HepG2 (cell line): ENCODE data around the gene FBXO7. TPM values are rescaled to one million over a fixed set of nuclear protein-coding genes. Genes with fewer than 3 reads are reported as not detected.

Experiments
- FOXA1 ChIP-seq, 2 experiments: fragments of 450-650 bp in 1 of 2; sonication (generic) in 1 of 2; formaldehyde crosslinking in 1 of 2; IDR thresholded peaks; 2 replicates each; pipeline versions ENCODE4 v1.4.0 to v1.6.1; 2016 to 2020; ENCODE audit warnings: missing genetic modification reagents in 1 of 2
- GATAD1 ChIP-seq: IDR thresholded peaks from 2 replicates; pipeline ENCODE4 v1.6.1; 2016; ENCODE audit warnings: missing genetic modification reagents, missing compliant biosample characterization
- HNF1B ChIP-seq: sonication (generic); formaldehyde crosslinking; IDR thresholded peaks from 2 replicates; pipeline ENCODE4 v1.5.1; 2020; ENCODE audit warnings: mild to moderate bottlenecking, moderate library complexity, missing genetic modification reagents
- HNRNPH1 ChIP-seq: fragments of 200-400 bp; formaldehyde crosslinking; optimal IDR thresholded peaks from 2 replicates; pipeline ENCODE3; 2017; ENCODE audit warnings: mild to moderate bottlenecking, low read depth, low read length
- JARID2 ChIP-seq: sonication (generic); formaldehyde crosslinking; IDR thresholded peaks from 2 replicates; pipeline ENCODE4 v1.8.1; 2023; ENCODE audit warnings: missing genetic modification reagents, inconsistent platforms; ENCODE audit not compliant: insufficient replicate concordance
- KLF12 ChIP-seq: sonication (generic); formaldehyde crosslinking; IDR thresholded peaks from 2 replicates; pipeline ENCODE4 v1.4.0; 2020; ENCODE audit warnings: missing genetic modification reagents, borderline replicate concordance
- NFE2L2 ChIP-seq: fragments of 150-350 bp; IDR thresholded peaks from 2 replicates; pipeline ENCODE4 v1.6.1; 2014; ENCODE audit warnings: low read length
- NPAS2 ChIP-seq: sonication (generic); formaldehyde crosslinking; IDR thresholded peaks from 2 replicates; pipeline ENCODE4 v1.8.0; 2022; ENCODE audit warnings: mild to moderate bottlenecking, missing genetic modification reagents, borderline replicate concordance
- RERE ChIP-seq: IDR thresholded peaks from 2 replicates; pipeline ENCODE4 v1.6.1; 2016; ENCODE audit warnings: low read depth, missing genetic modification reagents, missing compliant biosample characterization
- RXRB ChIP-seq: IDR thresholded peaks from 2 replicates; pipeline ENCODE4 v1.6.1; 2016; ENCODE audit warnings: borderline replicate concordance, missing genetic modification reagents, missing compliant biosample characterization
- SKIL ChIP-seq: sonication (generic); formaldehyde crosslinking; IDR thresholded peaks from 2 replicates; pipeline ENCODE4 v1.8.0; 2022; ENCODE audit warnings: missing genetic modification reagents, mild to moderate bottlenecking, moderate library complexity, borderline replicate concordance
- SP140L ChIP-seq: sonication (generic); formaldehyde crosslinking; IDR thresholded peaks from 2 replicates; pipeline ENCODE4 v1.4.0; 2020; ENCODE audit warnings: missing genetic modification reagents, borderline replicate concordance
- TRIM24 ChIP-seq: sonication (generic); formaldehyde crosslinking; IDR thresholded peaks from 2 replicates; pipeline ENCODE4 v1.8.0; 2022; ENCODE audit warnings: mild to moderate bottlenecking, missing genetic modification reagents
- ZC3H4 ChIP-seq: sonication (generic); formaldehyde crosslinking; IDR thresholded peaks from 2 replicates; pipeline ENCODE4 v1.4.0; 2020; ENCODE audit warnings: missing genetic modification reagents, borderline replicate concordance
- ZNF329 ChIP-seq: sonication (generic); formaldehyde crosslinking; IDR thresholded peaks from 2 replicates; pipeline ENCODE4 v1.9.0; 2021; ENCODE audit warnings: low read depth, mild to moderate bottlenecking, missing genetic modification reagents
- ZNF562 ChIP-seq: sonication (generic); formaldehyde crosslinking; IDR thresholded peaks from 2 replicates; pipeline ENCODE4 v1.8.0; 2022; ENCODE audit warnings: missing genetic modification reagents, borderline replicate concordance
- ZNF788 ChIP-seq: sonication (generic); formaldehyde crosslinking; IDR thresholded peaks from 2 replicates; pipeline ENCODE4 v1.5.0; 2020; ENCODE audit warnings: mild to moderate bottlenecking, missing genetic modification reagents, borderline replicate concordance
- ZNF850 ChIP-seq: sonication (generic); formaldehyde crosslinking; conservative IDR thresholded peaks from 2 replicates; pipeline ENCODE4 v1.9.0; 2021; ENCODE audit warnings: mild to moderate bottlenecking, missing genetic modification reagents
- ZNF879 ChIP-seq: sonication (generic); formaldehyde crosslinking; IDR thresholded peaks from 2 replicates; pipeline ENCODE4 v1.8.1; 2023; ENCODE audit warnings: missing genetic modification reagents
- ZSCAN31 ChIP-seq: sonication (generic); formaldehyde crosslinking; IDR thresholded peaks from 2 replicates; pipeline ENCODE4 v1.5.0; 2020; ENCODE audit warnings: low read depth, mild to moderate bottlenecking, missing genetic modification reagents
- polyA plus RNA-seq, 8 experiments: library from polyadenylated mRNA; depleted of rRNA in 3 of 8; stranded (reverse) in 7 of 8; unstranded in 1 of 8; fragments of >200 nt; fragmentation: Illumina TruSeq in 4 of 8; extraction: Trizol in 4 of 8; gene quantifications; 2 replicates each; pipeline versions ENCODE4 v1.2.1 to v1.2.3, GENCODE V29; 2011 to 2016; ENCODE audit warnings: low read depth in 4 of 8, missing spikeins in 1 of 8, mixed read lengths in 1 of 8; ENCODE audit not compliant: insufficient read depth in 1 of 8
- total RNA-seq, 5 experiments: library from RNA; depleted of rRNA; stranded (reverse); fragments of >200 nt; fragmentation: Illumina TruSeq; extraction: Trizol; gene quantifications; 2 replicates each; pipeline ENCODE4 v1.2.3, GENCODE V29; 2016; ENCODE audit warnings: low read depth in 1 of 5

Gene FBXO7
- total and polyA plus RNA-seq, 2 of the 13 experiments (the other 11 are each of a cell fraction or from before 2014, with no cell fraction given): 105 to 172 TPM

GRCh38 chr22:32474635-32475467 lies at the start of gene FBXO7 (continued):
- TF ChIP-seq ZNF329 (CRISPR knock-in tag): no peak
- 0 out of 2 replicates have a peak, but pooled peaks have one; percentile 45 for TF ChIP-seq ZNF788
- TF ChIP-seq ZNF562 (CRISPR knock-in tag): no peak
- no peak for TF ChIP-seq RERE
- no peak for TF ChIP-seq JARID2
- TF ChIP-seq SKIL (CRISPR knock-in tag): no peak
- TF ChIP-seq NPAS2 (CRISPR knock-in tag): no peak
- TF ChIP-seq KLF12 (CRISPR knock-in tag): peak; percentile 84; the same call in 1 of the 2 replicates
- TF ChIP-seq RXRB (CRISPR knock-in tag): peak; percentile 50; the same call in 1 of the 2 replicates
- no peak for TF ChIP-seq SP140L (CRISPR knock-in tag)
- no peak for TF ChIP-seq FOXA1 (IDR thresholded peaks at IDR 0.05)
- no peak for TF ChIP-seq FOXA1 (CRISPR knock-in tag; IDR thresholded peaks at IDR 0.05)
- no peak for TF ChIP-seq ZNF879 (CRISPR knock-in tag)
- peak; percentile 44; the same call in 1 of the 2 replicates for TF ChIP-seq ZSCAN31
- no peak for TF ChIP-seq HNRNPH1
- TF ChIP-seq GATAD1 (CRISPR knock-in tag): peak; percentile 80
- TF ChIP-seq HNF1B: 0 out of 2 replicates have a peak, but pooled peaks have one; percentile 26
- no peak for TF ChIP-seq TRIM24 (CRISPR knock-in tag)
- no peak for TF ChIP-seq ZC3H4 (CRISPR knock-in tag)
- TF ChIP-seq ZNF850 (CRISPR knock-in tag): no peak
- TF ChIP-seq NFE2L2: no peak
